ENCODE results near the gene DACH1. TPM values are rescaled to one million over a fixed set of nuclear protein-coding genes. Genes with fewer than 3 reads are reported as not detected.

Gene DACH1
- total RNA-seq, 1 donor from 2014 or later = 1.6 TPM

GRCh38 chr13:71464686-71465085, 402.3 kb downstream of the DACH1 start:
- no peaks in the 10 kb centered on the region for H3K4me1 ChIP-seq (ENCODE audit: insufficient read depth, low read length)
- Mint-ChIP-seq H3K27me3 (ENCODE audit: low read depth, unreplicated experiment) (no peaks in the 10 kb centered on the region), H3K4me1 (ENCODE audit: low read depth, unreplicated experiment) (no peaks in the 10 kb centered on the region), H3K36me3 (ENCODE audit: low read depth, unreplicated experiment) (no peaks in the 10 kb centered on the region), H3K4me3 (ENCODE audit: unreplicated experiment) (no peak overlapping the region), H3K27ac (ENCODE audit: unreplicated experiment) (no peak overlapping the region), H3K9me3 (ENCODE audit: unreplicated experiment) (no peaks in the 10 kb centered on the region)
- H3K4me2 ChIP-seq (ENCODE audit: low read length) = no peak overlapping the region
- H2AFZ ChIP-seq (ENCODE audit: low read depth, low read length) = no peak overlapping the region
- no peak for TF ChIP-seq EZH2 (IDR thresholded peaks at IDR 0.05; ENCODE audit: insufficient read depth, low read length)
- TF ChIP-seq CTCF (IDR thresholded peaks at IDR 0.05; ENCODE audit: insufficient read depth, low read depth, low read length) = no peak
- DNase-seq (ENCODE audit: low read depth) (peak; percentile 1), FAIRE-seq (no peak)
- no peaks in the 10 kb centered on the region for H3K36me3 ChIP-seq (ENCODE audit: insufficient read depth, low read length)
- H3K79me2 ChIP-seq (ENCODE audit: insufficient read depth, low read length) = no peaks in the 10 kb centered on the region
- no peaks in the 10 kb centered on the region for H3K9me3 ChIP-seq (ENCODE audit: insufficient read depth, low read depth, low read length)
- no peak overlapping the region for H3K9ac ChIP-seq (ENCODE audit: low read length)
- H3K27me3 ChIP-seq (ENCODE audit: insufficient read depth, low read length) = no peaks in the 10 kb centered on the region
- no peak overlapping the region for H3K27ac ChIP-seq (ENCODE audit: low read depth, low read length)
- no peak overlapping the region for H3K4me3 ChIP-seq (ENCODE audit: insufficient read depth, low read depth, low read length)
- H4K20me1 ChIP-seq (ENCODE audit: insufficient read depth, low read length) = no peaks in the 10 kb centered on the region

GRCh38 chr13:71461892-71462291, 405.1 kb downstream of the DACH1 start:
- H3K79me2 ChIP-seq (ENCODE audit: insufficient read depth, low read length) = no peaks in the 10 kb centered on the region
- Mint-ChIP-seq H3K36me3 (ENCODE audit: low read depth, unreplicated experiment) (no peaks in the 10 kb centered on the region), H3K27ac (ENCODE audit: unreplicated experiment) (no peak overlapping the region), H3K9me3 (ENCODE audit: unreplicated experiment) (no peaks in the 10 kb centered on the region), H3K4me3 (ENCODE audit: unreplicated experiment) (no peak overlapping the region), H3K4me1 (ENCODE audit: low read depth, unreplicated experiment) (no peaks in the 10 kb centered on the region), H3K27me3 (ENCODE audit: low read depth, unreplicated experiment) (no peaks in the 10 kb centered on the region)
- H3K27ac ChIP-seq (ENCODE audit: low read depth, low read length) = no peak overlapping the region
- no peak overlapping the region for H3K4me3 ChIP-seq (ENCODE audit: insufficient read depth, low read depth, low read length)
- no peaks in the 10 kb centered on the region for H4K20me1 ChIP-seq (ENCODE audit: insufficient read depth, low read length)
- H3K4me1 ChIP-seq (ENCODE audit: insufficient read depth, low read length) = no peaks in the 10 kb centered on the region
- FAIRE-seq (no peak), DNase-seq (ENCODE audit: low read depth) (no peak)
- H2AFZ ChIP-seq (ENCODE audit: low read depth, low read length) = no peak overlapping the region
- no peak for TF ChIP-seq CTCF (IDR thresholded peaks at IDR 0.05; ENCODE audit: insufficient read depth, low read depth, low read length)
- TF ChIP-seq EZH2 (IDR thresholded peaks at IDR 0.05; ENCODE audit: insufficient read depth, low read length) = no peak
- no peak overlapping the region for H3K9ac ChIP-seq (ENCODE audit: low read length)
- H3K4me2 ChIP-seq (ENCODE audit: low read length) = no peak overlapping the region
- H3K36me3 ChIP-seq (ENCODE audit: insufficient read depth, low read length) = no peaks in the 10 kb centered on the region
- no peaks in the 10 kb centered on the region for H3K27me3 ChIP-seq (ENCODE audit: insufficient read depth, low read length)
- no peaks in the 10 kb centered on the region for H3K9me3 ChIP-seq (ENCODE audit: insufficient read depth, low read depth, low read length)

GRCh38 chr13:71460211-71460610, 406.8 kb downstream of the DACH1 start:
- TF ChIP-seq EZH2 (IDR thresholded peaks at IDR 0.05; ENCODE audit: insufficient read depth, low read length) (no peak), CTCF (IDR thresholded peaks at IDR 0.05; ENCODE audit: insufficient read depth, low read depth, low read length) (no peak)
- H3K27me3 Mint-ChIP-seq (ENCODE audit: low read depth, unreplicated experiment) = no peaks in the 10 kb centered on the region
- DNase-seq (ENCODE audit: low read depth) (peak; percentile 51), FAIRE-seq (no peak)
- Histone ChIP-seq H3K4me1 (ENCODE audit: insufficient read depth, low read length) (no peaks in the 10 kb centered on the region), H3K4me2 (ENCODE audit: low read length) (no peak overlapping the region), H2AFZ (ENCODE audit: low read depth, low read length) (no peak overlapping the region), H3K79me2 (ENCODE audit: insufficient read depth, low read length) (no peaks in the 10 kb centered on the region), H4K20me1 (ENCODE audit: insufficient read depth, low read length) (no peaks in the 10 kb centered on the region), H3K27ac (ENCODE audit: low read depth, low read length) (no peak overlapping the region), H3K27me3 (ENCODE audit: insufficient read depth, low read length) (no peaks in the 10 kb centered on the region), H3K9ac (ENCODE audit: low read length) (no peak overlapping the region), H3K9me3 (ENCODE audit: insufficient read depth, low read depth, low read length) (no peaks in the 10 kb centered on the region), H3K4me3 (ENCODE audit: insufficient read depth, low read depth, low read length) (no peak overlapping the region), H3K36me3 (ENCODE audit: insufficient read depth, low read length) (no peaks in the 10 kb centered on the region)
- H3K36me3 Mint-ChIP-seq (ENCODE audit: low read depth, unreplicated experiment) = no peaks in the 10 kb centered on the region
- no peaks in the 10 kb centered on the region for H3K9me3 Mint-ChIP-seq (ENCODE audit: unreplicated experiment)
- no peak overlapping the region for H3K4me3 Mint-ChIP-seq (ENCODE audit: unreplicated experiment)
- H3K4me1 Mint-ChIP-seq (ENCODE audit: low read depth, unreplicated experiment) = no peaks in the 10 kb centered on the region
- no peak overlapping the region for H3K27ac Mint-ChIP-seq (ENCODE audit: unreplicated experiment)
